ENCODE data around the gene FNDC3B. TPM values are rescaled to one million over a fixed set of nuclear protein-coding genes. Genes with fewer than 3 reads are reported as not detected.

Gene FNDC3B
- total and polyA plus RNA-seq, 2 of the 8 experiments (the other 6 are each of a cell fraction or from before 2014, with no cell fraction given) = 14.1 to 44.4 TPM

GRCh38 chr3:172033396-172033795 lies 6.0 kb upstream of the FNDC3B start (continued):
- no peak for TF ChIP-seq CHD7 (IDR thresholded peaks at IDR 0.05; ENCODE audit: insufficient replicate concordance, low read length)
- TF ChIP-seq POU5F1 (IDR thresholded peaks at IDR 0.05; ENCODE audit: low read depth, low read length) = no peak
- TF ChIP-seq KDM1A (IDR thresholded peaks at IDR 0.05; ENCODE audit: borderline replicate concordance, low read length) = no peak
- TF ChIP-seq ASH2L (IDR thresholded peaks at IDR 0.05; ENCODE audit: low read length) = no peak
- no peak for TF ChIP-seq CBX8 (IDR thresholded peaks at IDR 0.05; ENCODE audit: borderline replicate concordance, low read depth, low read length)
- no peak for TF ChIP-seq EZH2 (IDR thresholded peaks at IDR 0.05; ENCODE audit: low read depth, low read length, severe bottlenecking)
- TF ChIP-seq POLR2AphosphoS5 (IDR thresholded peaks at IDR 0.05; ENCODE audit: low read depth, low read length) = no peak
- no peak for TF ChIP-seq SP2 (IDR thresholded peaks at IDR 0.05; ENCODE audit: low read length)
- TF ChIP-seq TAF1 (IDR thresholded peaks at IDR 0.05; ENCODE audit: low read depth, low read length) = no peak
- no peak for TF ChIP-seq BCL11A (IDR thresholded peaks at IDR 0.05; ENCODE audit: low read depth in 2 of 2, low read length in 2 of 2)
- no peak for TF ChIP-seq NANOG (IDR thresholded peaks at IDR 0.05; ENCODE audit: insufficient read depth, low read depth, low read length, poor library complexity, severe bottlenecking)
- TF ChIP-seq RNF2 (IDR thresholded peaks at IDR 0.05; ENCODE audit: borderline replicate concordance, low read depth, low read length, missing control alignments, poor library complexity, severe bottlenecking) = no peak
